CD8-positive, alpha-beta memory T cell (primary cell): Measurements from ENCODE around the gene QPCT. TPM values are rescaled to one million over a fixed set of nuclear protein-coding genes. Genes with fewer than 3 reads are reported as not detected.
"Not testable (repeated sequence)": the region's sequence is repeated elsewhere in the genome, so short reads cannot be mapped to it uniquely, and the experiment has no call there.

Source experiments
- CTCF ChIA-PET: fragments of 350-600 bp; sonication (Branson Sonifier 250); formaldehyde crosslinking; loops from one replicate; lab custom pipeline; 2021; ENCODE audit warnings: antibody characterized with exemption; lab: Charles Lee
- POLR2A ChIA-PET: fragments of 350-600 bp; sonication (Branson Sonifier 250); formaldehyde crosslinking; loops from one replicate; lab custom pipeline; 2021; ENCODE audit warnings: antibody characterized with exemption; lab: Charles Lee
- DNase-seq, 5 donors: peaks; one replicate each; pipeline versions ENCODE4 v3.0.0 to v3.0.0-alpha.2; 2020 to 2022; ENCODE audit warnings: mixed read lengths in 1 of 5
- H3K27ac ChIP-seq: one replicate; pipeline ENCODE4 v1.7.0; 2013; ENCODE audit warnings: low read depth, mild to moderate bottlenecking, low read length, moderate library complexity
- H3K27me3 ChIP-seq: 2 replicates; pipeline ENCODE4 v1.7.0; 2013; ENCODE audit warnings: low read length, mild to moderate bottlenecking; ENCODE audit not compliant: insufficient read depth, poor library complexity, severe bottlenecking
- H3K36me3 ChIP-seq: 2 replicates; pipeline ENCODE4 v1.7.0; 2013; ENCODE audit warnings: mild to moderate bottlenecking, low read length, moderate library complexity; ENCODE audit not compliant: insufficient read depth
- H3K4me1 ChIP-seq: 2 replicates; pipeline ENCODE4 v1.7.0; 2013; ENCODE audit warnings: mild to moderate bottlenecking, low read length, moderate library complexity; ENCODE audit not compliant: insufficient read depth
- H3K4me3 ChIP-seq: 2 replicates; pipeline ENCODE4 v1.7.0; 2013; ENCODE audit warnings: mild to moderate bottlenecking, low read length
- H3K9me3 ChIP-seq: 2 replicates; pipeline ENCODE4 v1.7.0; 2013; ENCODE audit warnings: mild to moderate bottlenecking, low read length
- H3K27ac Mint-ChIP-seq, 8 donors: one replicate each; pipeline ENCODE4 v1.8.0; 2020 to 2021; ENCODE audit warnings: mixed read lengths in 8 of 8, mild to moderate bottlenecking in 6 of 8, inconsistent platforms in 3 of 8, moderate library complexity in 3 of 8
- H3K27me3 Mint-ChIP-seq, 2 donors: one replicate each; pipeline ENCODE4 v1.8.0; 2020 to 2021; ENCODE audit warnings: mixed read lengths in 2 of 2, mild to moderate bottlenecking in 1 of 2, moderate library complexity in 1 of 2
- H3K36me3 Mint-ChIP-seq, 3 donors: one replicate each; pipeline ENCODE4 v1.8.0; 2020 to 2021; ENCODE audit warnings: mixed read lengths in 3 of 3, inconsistent platforms in 1 of 3, mild to moderate bottlenecking in 1 of 3
- H3K4me1 Mint-ChIP-seq, 3 donors: one replicate each; pipeline ENCODE4 v1.8.0; 2020 to 2021; ENCODE audit warnings: mixed read lengths in 3 of 3, inconsistent platforms in 1 of 3, mild to moderate bottlenecking in 1 of 3
- H3K4me3 Mint-ChIP-seq, 7 donors: one replicate each; pipeline ENCODE4 v1.8.0; 2020 to 2021; ENCODE audit warnings: mixed read lengths in 7 of 7, mild to moderate bottlenecking in 6 of 7, moderate library complexity in 4 of 7, inconsistent platforms in 2 of 7
- H3K9me3 Mint-ChIP-seq, 5 donors: one replicate each; pipeline ENCODE4 v1.8.0; 2020 to 2022; ENCODE audit warnings: mixed read lengths in 5 of 5, mild to moderate bottlenecking in 3 of 5, moderate library complexity in 2 of 5, inconsistent platforms in 1 of 5
- polyA plus RNA-seq: library from polyadenylated mRNA; unstranded; fragments of 300-500 nt; fragmentation: Illumina TruSeq; gene quantifications from one replicate; pipeline ENCODE4 v1.2.3, GENCODE V29; 2021
- total RNA-seq, 2 experiments: library from RNA; stranded (reverse); gene quantifications; one replicate each; pipeline ENCODE4 v1.2.3, GENCODE V29; 2021

The QPCT gene
- total and polyA plus RNA-seq, 3 experiments from 2014 or later: 0.26 to 4.2 (median 3.9) TPM

DNA sequence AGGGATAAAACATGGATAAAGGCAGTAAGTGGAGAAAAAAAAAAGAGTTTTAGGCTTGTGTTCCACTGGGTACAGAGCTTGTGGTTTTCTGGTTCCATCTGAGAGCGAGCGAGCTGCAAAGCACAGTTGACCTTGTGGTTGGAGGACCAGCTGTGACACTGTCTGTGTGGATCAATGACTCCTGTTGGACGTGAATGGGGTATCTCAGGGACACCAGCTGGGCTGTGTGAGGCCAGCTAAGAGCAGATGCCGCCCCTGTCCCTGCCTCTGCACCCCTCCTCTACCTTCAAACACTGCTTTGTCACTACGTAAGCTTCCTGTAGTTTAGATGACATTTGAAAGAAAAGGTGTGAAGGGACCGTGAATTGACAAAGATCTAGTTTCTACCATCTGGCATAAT lies 67.8 kb downstream of the QPCT start:
- H3K27me3 Mint-ChIP-seq: peaks cover 3 to 26% of the 10 kb centered on the region in 2 donors
- Histone ChIP-seq H3K27ac (no peak overlapping the region), H3K36me3 (no peaks in the 10 kb centered on the region), H3K4me3 (no peak overlapping the region), H3K27me3 (no peaks in the 10 kb centered on the region), H3K4me1 (peaks cover 3% of the 10 kb centered on the region), H3K9me3 (no peaks in the 10 kb centered on the region)
- H3K27ac Mint-ChIP-seq: no peak overlapping the region
- POLR2A ChIA-PET: no interaction called here
- no peaks in the 10 kb centered on the region for H3K9me3 Mint-ChIP-seq
- peaks cover 15% of the 10 kb centered on the region in 3 donors for H3K4me1 Mint-ChIP-seq
- CTCF ChIA-PET: interaction anchor here (0.8 to 12.0 kb wide), 6 partner anchors 17 to 465 kb away, joined by 3 to 213 read pairs (median 4); no protein-coding TSS in a partner anchor
- H3K4me3 Mint-ChIP-seq: no peak overlapping the region
- DNase-seq: no peak
- H3K36me3 Mint-ChIP-seq: peaks cover 0 to 4% (median 1%) of the 10 kb centered on the region in 3 donors

DNA sequence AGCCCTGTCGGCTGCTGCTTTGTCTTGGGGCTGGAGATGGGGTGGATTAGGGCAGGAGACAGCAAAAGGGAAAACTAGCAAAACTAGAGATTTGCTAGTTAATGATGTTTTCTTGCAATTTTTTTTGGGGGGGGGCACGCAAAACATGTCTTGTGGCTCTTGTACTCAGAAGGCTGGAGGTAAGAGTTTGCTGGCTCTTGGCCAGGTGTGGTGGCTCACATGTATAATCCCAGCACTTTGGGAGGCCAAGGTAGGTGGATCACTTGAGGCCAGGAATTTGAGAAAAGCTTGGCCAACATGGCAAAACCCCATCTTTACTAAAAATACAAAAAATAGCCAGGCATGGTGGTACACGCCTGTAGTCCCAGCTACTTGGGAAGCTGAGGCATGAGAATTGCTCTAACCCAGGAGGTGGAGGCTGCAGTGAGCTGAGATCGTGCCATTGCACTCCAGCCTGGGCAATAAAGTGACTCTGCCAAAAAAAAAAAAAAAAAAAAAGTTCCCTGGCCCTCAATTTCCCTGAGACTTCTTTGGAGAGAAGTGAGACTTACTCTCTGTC lies 69.6 kb downstream of the QPCT start:
- H3K27ac Mint-ChIP-seq, H3K27me3 ChIP-seq, H3K36me3 ChIP-seq, POLR2A ChIA-PET, H3K4me1 ChIP-seq, H3K9me3 Mint-ChIP-seq, H3K27ac ChIP-seq, DNase-seq, H3K36me3 Mint-ChIP-seq, H3K9me3 ChIP-seq, H3K4me3 ChIP-seq, H3K4me3 Mint-ChIP-seq: not testable (repeated sequence)
- H3K4me1 Mint-ChIP-seq: peaks cover 15% of the 10 kb centered on the region in 3 donors
- H3K27me3 Mint-ChIP-seq: peaks cover 3 to 12% of the 10 kb centered on the region in 2 donors
- CTCF ChIA-PET: interaction anchor here (0.6 to 12.0 kb wide), 37 partner anchors 8 to 471 kb away, joined by 3 to 213 read pairs (median 5); partner anchors contain the start of gene CDC42EP3

DNA sequence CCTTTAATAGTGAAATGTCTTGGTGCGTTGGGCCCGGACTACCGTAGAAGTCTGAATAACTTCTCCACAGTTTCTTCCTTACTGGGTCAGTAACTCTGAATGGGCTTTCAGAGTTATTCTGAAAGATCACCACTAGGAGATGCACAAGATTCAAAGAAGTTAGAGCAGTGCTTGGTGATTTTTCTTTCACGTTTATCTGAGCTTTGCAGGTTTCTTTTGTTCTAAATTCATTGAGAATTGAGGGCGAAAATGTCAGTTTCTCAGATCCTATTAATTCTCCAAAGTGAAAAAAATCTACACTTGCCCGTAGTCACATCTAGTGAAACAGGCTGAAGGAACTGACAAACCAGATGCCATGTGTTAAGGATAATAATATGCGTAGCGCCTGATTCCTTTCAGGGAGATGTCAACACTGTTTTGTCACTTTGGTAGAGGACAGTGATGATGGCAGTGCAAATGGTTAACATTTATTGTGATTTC lies 70.1 kb downstream of the QPCT start:
- Histone ChIP-seq H3K9me3 (no peaks in the 10 kb centered on the region), H3K27me3 (no peaks in the 10 kb centered on the region), H3K4me1 (peaks cover 3% of the 10 kb centered on the region), H3K36me3 (no peaks in the 10 kb centered on the region), H3K4me3 (no peak overlapping the region), H3K27ac (no peak overlapping the region)
- H3K27ac Mint-ChIP-seq: no peak overlapping the region
- peaks cover 0 to 4% (median 1%) of the 10 kb centered on the region in 3 donors for H3K36me3 Mint-ChIP-seq
- peak in 2 of 5 donors; percentile 44 to 46 for DNase-seq
- H3K4me3 Mint-ChIP-seq: no peak overlapping the region
- H3K27me3 Mint-ChIP-seq: peaks cover 3 to 7% of the 10 kb centered on the region in 2 donors
- ChIA-PET CTCF (interaction anchor here (0.6 to 12.0 kb wide), 49 partner anchors 8 to 470 kb away, joined by 3 to 213 read pairs (median 5); partner anchors contain the start of gene CDC42EP3), POLR2A (no interaction called here)
- H3K9me3 Mint-ChIP-seq: no peaks in the 10 kb centered on the region
- H3K4me1 Mint-ChIP-seq: peaks cover 15% of the 10 kb centered on the region in 3 donors

DNA sequence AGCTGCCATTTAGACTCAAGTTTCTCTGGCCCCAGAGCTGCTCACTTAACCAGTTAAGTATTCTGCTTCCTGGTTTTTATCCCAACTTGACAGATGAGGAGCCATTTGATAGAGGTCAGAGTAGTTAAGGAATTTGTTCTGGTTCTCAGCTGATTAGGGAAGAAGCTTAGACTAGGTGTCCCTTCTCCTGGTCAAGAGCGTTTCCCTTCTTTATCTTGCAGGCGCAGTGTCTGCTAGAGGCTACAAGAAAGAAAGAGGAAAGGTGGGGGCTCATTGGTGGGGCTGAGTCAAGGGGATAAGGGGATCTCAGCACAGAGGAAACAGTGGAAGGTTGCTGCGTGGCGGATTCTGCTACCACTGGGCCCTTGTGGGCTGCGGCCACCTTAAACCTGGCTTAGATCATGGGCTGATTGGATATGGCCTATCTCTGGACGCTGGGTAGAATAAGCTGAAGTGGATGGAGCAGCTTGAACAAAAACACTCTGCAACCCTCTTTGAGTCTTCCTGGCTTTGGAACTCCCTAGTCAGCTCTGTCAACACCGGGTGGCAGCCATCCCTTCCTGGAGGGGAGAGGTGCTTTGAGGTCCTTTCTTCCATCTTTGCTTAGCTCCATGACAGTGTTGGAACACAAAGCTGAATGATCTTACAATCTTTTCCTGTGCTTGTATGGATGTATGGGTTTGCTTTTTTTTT lies 70.8 kb downstream of the QPCT start:
- DNase-seq: no peak
- Histone ChIP-seq H3K4me3 (no peak overlapping the region), H3K9me3 (no peaks in the 10 kb centered on the region), H3K27ac (no peak overlapping the region), H3K4me1 (peaks cover 3% of the 10 kb centered on the region), H3K27me3 (no peaks in the 10 kb centered on the region), H3K36me3 (no peaks in the 10 kb centered on the region)
- Mint-ChIP-seq H3K4me3 (peak overlapping the region in 1 of 7 donors; percentile 37), H3K27ac (peak overlapping the region in 2 of 8 donors; percentile 1 to 64), H3K36me3 (peaks cover 0 to 1% (median 0%) of the 10 kb centered on the region in 3 donors), H3K9me3 (no peaks in the 10 kb centered on the region), H3K4me1 (peaks cover 15% of the 10 kb centered on the region in 3 donors), H3K27me3 (peaks cover under 1 to 3% of the 10 kb centered on the region in 2 donors)
- CTCF ChIA-PET: interaction anchor here (0.6 to 12.0 kb wide), 49 partner anchors 7 to 470 kb away, joined by 3 to 213 read pairs (median 4); partner anchors contain the start of gene CDC42EP3
- POLR2A ChIA-PET: no interaction called here

DNA sequence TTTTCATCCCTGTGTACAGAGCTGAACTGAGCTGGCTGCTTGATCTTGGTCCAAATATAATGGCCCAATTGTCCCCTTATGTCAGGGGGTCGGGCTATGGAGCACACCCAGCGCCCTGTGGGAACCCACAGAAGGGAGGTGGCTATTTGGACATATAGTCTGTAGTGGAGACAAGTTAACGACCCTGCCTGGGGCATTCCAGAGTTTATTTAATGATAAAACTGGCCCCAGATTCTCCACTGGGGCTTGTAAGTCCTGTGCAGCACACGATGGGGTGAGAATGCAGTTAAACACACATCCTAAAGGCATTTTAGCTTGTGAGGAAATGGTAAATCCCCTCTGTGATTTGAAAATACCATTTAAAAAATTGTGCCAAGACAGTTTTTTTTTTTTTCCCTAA lies 72.9 kb downstream of the QPCT start:
- H3K4me1 Mint-ChIP-seq: peaks cover 14 to 15% (median 15%) of the 10 kb centered on the region in 3 donors
- no peaks in the 10 kb centered on the region for H3K36me3 ChIP-seq
- peaks cover 3% of the 10 kb centered on the region for H3K4me1 ChIP-seq
- no peak overlapping the region for H3K27ac Mint-ChIP-seq
- no peak overlapping the region for H3K27ac ChIP-seq
- H3K4me3 Mint-ChIP-seq: no peak overlapping the region
- POLR2A ChIA-PET: interaction anchor here (0.6 kb wide), 1 partner anchor 305 kb away, joined by 4 read pairs; no protein-coding TSS in a partner anchor
- H3K9me3 Mint-ChIP-seq: no peaks in the 10 kb centered on the region
- H3K27me3 ChIP-seq: no peaks in the 10 kb centered on the region
- no peak for DNase-seq
- CTCF ChIA-PET: interaction anchor here (5.9 to 12.0 kb wide), 2 partner anchors 416 to 461 kb away, joined by 71 to 213 read pairs; no protein-coding TSS in a partner anchor
- no peaks in the 10 kb centered on the region for H3K9me3 ChIP-seq
- peaks cover 0 to 2% of the 10 kb centered on the region in 2 donors for H3K27me3 Mint-ChIP-seq
- H3K4me3 ChIP-seq: no peak overlapping the region
- peaks cover 0 to 1% (median 0%) of the 10 kb centered on the region in 3 donors for H3K36me3 Mint-ChIP-seq

DNA sequence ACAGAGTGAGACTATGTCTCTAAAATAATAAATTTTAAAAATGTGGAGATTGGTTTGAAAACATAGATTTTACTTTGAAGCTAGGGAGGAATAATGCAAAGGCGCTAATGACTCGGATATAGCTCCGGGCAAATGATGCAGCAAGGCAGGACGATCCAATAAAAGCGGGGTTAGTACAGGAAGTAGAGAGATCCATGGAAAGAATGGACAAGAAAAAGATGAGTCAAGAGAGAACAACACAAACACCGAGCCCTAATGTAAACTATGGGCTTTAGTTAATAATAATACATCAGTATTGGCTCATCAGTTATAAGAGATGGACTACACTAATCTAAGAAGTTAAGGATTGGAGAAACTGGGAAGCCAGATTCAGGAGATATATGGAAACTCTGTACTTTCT lies 74.5 kb downstream of the QPCT start:
- no peak for DNase-seq
- Mint-ChIP-seq H3K9me3 (no peaks in the 10 kb centered on the region), H3K4me3 (no peak overlapping the region), H3K36me3 (peaks cover 0 to 1% (median 0%) of the 10 kb centered on the region in 3 donors), H3K27me3 (peaks cover 0 to 2% of the 10 kb centered on the region in 2 donors), H3K4me1 (peaks cover 13 to 15% (median 15%) of the 10 kb centered on the region in 3 donors), H3K27ac (no peak overlapping the region)
- ChIA-PET CTCF (interaction anchor here (12.0 kb wide), 1 partner anchor 414 kb away, joined by 213 read pairs; no protein-coding TSS in a partner anchor), POLR2A (interaction anchor here (0.8 kb wide), 1 partner anchor 253 kb away, joined by 3 read pairs; no protein-coding TSS in a partner anchor)
- Histone ChIP-seq H3K9me3 (no peaks in the 10 kb centered on the region), H3K36me3 (no peaks in the 10 kb centered on the region), H3K27me3 (no peaks in the 10 kb centered on the region), H3K4me1 (peaks cover 3% of the 10 kb centered on the region), H3K4me3 (no peak overlapping the region), H3K27ac (no peak overlapping the region)

DNA sequence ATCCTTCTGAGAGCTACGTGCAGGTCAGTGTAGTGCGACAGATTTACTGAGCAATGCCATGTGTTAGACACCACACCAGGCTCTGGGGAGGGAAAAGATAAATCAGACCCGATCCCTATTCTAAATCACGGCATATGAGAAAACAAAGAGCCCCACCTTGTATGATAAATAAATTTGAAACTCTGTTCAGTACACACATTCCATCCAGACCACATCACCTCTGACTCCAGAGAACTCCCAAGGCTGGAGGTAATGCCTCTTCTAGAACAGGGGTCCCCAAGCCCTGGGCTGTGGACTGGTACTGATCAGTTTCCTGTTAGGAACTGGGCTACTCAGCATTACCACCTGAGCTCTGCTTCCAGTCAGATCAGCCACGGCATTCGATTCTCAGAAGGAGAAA lies 77.3 kb downstream of the QPCT start:
- H3K4me1 Mint-ChIP-seq: no peaks in the 10 kb centered on the region
- no peaks in the 10 kb centered on the region for H3K36me3 Mint-ChIP-seq
- H3K4me3 ChIP-seq: no peak overlapping the region
- H3K4me1 ChIP-seq: no peaks in the 10 kb centered on the region
- CTCF ChIA-PET: interaction anchor here (2.0 kb wide), 1 partner anchor 411 kb away, joined by 6 read pairs; no protein-coding TSS in a partner anchor
- no peaks in the 10 kb centered on the region for H3K9me3 Mint-ChIP-seq
- no peaks in the 10 kb centered on the region for H3K9me3 ChIP-seq
- no peaks in the 10 kb centered on the region for H3K36me3 ChIP-seq
- DNase-seq: no peak
- H3K4me3 Mint-ChIP-seq: no peak overlapping the region
- no peaks in the 10 kb centered on the region for H3K27me3 Mint-ChIP-seq
- POLR2A ChIA-PET: no interaction called here
- no peaks in the 10 kb centered on the region for H3K27me3 ChIP-seq
- H3K27ac ChIP-seq: no peak overlapping the region
- no peak overlapping the region for H3K27ac Mint-ChIP-seq
